Astrocyte of the cerebellum (primary cell): ENCODE results near the gene SYNE2.
"Not testable (repeated sequence)": the region's sequence is repeated elsewhere in the genome, so short reads cannot be mapped to it uniquely, and the experiment has no call there.

Experiments
- DNase-seq: peaks from one replicate; pipeline ENCODE4 v3.0.0-alpha.2; 2011; ENCODE audit warnings: low read depth
- H3K4me3 ChIP-seq: 2 replicates; pipeline ENCODE4 v1.5.1; 2011; ENCODE audit warnings: mild to moderate bottlenecking, low read depth, low read length, moderate library complexity
- in situ Hi-C: cut with HindIII; loops from 2 replicates; pipeline ENCODE4 v1.10.0; 2017; ENCODE audit warnings: low sequenced_read_pairs
- TF ChIP-seq, protein P1 (sequence below): IDR thresholded peaks from 2 replicates; pipeline ENCODE4 v1.5.1; 2012; ENCODE audit warnings: low read length, low read depth, moderate library complexity, mild to moderate bottlenecking; ENCODE audit errors: missing control alignments

The SYNE2 gene, protein sequence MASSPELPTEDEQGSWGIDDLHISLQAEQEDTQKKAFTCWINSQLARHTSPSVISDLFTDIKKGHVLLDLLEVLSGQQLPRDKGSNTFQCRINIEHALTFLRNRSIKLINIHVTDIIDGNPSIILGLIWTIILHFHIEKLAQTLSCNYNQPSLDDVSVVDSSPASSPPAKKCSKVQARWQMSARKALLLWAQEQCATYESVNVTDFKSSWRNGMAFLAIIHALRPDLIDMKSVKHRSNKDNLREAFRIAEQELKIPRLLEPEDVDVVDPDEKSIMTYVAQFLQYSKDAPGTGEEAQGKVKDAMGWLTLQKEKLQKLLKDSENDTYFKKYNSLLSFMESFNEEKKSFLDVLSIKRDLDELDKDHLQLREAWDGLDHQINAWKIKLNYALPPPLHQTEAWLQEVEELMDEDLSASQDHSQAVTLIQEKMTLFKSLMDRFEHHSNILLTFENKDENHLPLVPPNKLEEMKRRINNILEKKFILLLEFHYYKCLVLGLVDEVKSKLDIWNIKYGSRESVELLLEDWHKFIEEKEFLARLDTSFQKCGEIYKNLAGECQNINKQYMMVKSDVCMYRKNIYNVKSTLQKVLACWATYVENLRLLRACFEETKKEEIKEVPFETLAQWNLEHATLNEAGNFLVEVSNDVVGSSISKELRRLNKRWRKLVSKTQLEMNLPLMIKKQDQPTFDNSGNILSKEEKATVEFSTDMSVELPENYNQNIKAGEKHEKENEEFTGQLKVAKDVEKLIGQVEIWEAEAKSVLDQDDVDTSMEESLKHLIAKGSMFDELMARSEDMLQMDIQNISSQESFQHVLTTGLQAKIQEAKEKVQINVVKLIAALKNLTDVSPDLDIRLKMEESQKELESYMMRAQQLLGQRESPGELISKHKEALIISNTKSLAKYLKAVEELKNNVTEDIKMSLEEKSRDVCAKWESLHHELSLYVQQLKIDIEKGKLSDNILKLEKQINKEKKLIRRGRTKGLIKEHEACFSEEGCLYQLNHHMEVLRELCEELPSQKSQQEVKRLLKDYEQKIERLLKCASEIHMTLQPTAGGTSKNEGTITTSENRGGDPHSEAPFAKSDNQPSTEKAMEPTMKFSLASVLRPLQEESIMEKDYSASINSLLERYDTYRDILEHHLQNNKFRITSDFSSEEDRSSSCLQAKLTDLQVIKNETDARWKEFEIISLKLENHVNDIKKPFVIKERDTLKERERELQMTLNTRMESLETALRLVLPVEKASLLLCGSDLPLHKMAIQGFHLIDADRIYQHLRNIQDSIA (N-terminal part only)

DNA sequence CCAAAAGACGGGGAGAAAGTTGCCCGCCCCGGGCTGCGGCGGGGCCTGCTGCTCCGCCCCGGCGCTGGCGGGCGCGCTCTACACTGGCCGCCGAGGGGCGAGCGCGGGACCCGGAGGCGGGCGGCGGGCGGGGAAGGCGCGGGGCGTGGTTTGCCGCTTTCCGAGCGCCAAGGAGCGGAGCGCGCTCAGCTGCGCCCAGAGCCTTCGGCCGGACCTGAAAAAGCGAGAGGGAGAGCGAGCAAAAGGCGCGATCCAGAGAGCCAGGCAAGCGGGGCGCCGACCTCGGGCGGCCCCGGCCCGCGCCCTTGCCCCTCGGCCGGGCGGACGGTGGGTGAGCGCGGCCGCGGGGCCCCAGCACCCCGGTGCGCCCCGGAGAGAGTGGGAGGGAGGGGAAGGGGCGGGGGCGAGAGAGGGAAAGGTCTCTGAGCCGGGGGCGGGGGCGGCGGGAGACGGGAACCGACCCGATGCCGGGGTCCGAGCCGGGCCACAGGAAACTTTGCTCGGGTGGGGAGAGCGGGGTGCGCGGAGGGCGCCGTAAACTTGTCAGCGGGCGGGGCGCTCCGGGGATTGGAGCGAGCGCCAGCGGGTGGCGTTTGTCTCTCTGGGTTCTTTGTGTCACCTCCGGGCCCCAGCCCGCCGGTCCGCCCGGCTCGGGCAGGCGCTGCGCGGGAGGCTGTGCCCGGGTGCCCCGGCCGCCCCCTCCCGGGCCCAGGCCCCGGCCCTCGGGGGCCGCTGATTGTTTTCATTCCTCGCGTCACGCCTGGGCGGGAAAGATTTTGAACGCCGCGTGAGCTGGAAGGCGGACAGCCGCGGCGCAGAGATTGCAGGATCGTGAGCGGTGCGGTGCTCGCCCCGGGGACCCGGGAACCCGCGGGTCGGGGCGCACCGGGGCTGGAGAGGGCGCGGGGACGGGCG is at the start of gene SYNE2:
Gene SYNE2 (plus strand): TSS at position 188 of the 915 bp plus-strand sequence. CDS start 56,145 bp downstream, outside the sequence.
- TF ChIP-seq, protein P1, sequence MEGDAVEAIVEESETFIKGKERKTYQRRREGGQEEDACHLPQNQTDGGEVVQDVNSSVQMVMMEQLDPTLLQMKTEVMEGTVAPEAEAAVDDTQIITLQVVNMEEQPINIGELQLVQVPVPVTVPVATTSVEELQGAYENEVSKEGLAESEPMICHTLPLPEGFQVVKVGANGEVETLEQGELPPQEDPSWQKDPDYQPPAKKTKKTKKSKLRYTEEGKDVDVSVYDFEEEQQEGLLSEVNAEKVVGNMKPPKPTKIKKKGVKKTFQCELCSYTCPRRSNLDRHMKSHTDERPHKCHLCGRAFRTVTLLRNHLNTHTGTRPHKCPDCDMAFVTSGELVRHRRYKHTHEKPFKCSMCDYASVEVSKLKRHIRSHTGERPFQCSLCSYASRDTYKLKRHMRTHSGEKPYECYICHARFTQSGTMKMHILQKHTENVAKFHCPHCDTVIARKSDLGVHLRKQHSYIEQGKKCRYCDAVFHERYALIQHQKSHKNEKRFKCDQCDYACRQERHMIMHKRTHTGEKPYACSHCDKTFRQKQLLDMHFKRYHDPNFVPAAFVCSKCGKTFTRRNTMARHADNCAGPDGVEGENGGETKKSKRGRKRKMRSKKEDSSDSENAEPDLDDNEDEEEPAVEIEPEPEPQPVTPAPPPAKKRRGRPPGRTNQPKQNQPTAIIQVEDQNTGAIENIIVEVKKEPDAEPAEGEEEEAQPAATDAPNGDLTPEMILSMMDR: no peak
- in situ Hi-C loops: no loop called here
- DNase-seq: peak; percentile 53
- peak within 1 kb of the TSS; percentile 60 for H3K4me3 ChIP-seq

DNA sequence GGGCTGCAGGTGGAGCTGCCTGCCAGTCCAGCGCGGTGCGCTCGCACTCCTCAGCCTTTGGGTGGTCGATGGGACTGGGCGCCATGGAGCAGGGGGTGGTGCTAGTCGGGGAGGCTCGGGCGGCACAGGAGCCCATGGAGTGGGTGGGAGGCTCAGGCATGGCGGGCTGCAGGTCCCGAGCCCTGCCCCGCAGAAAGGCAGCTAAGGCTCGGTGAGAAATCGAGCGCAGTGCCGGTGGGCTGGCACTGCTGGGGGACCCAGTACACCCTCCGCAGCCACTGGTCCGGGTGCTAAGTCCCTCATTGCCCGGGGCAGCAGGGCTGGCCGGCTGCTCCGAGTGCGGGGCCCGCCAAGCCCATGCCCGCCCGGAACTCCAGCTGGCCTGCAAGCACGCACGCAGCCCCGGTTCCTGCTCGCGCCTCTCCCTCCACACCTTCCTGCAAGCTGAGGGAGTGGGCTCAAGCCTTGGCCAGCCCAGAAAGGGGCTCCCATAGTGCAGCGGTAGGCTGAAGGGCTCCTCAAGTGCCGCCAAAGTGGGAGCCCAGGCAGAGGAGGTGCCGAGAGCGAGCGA is 49.5 kb upstream of the SYNE2 start:
- DNase-seq, H3K4me3 ChIP-seq: not testable (repeated sequence)
- in situ Hi-C loops: loop anchor here (25.0 kb wide), 1 partner anchor 484 kb away; the partner anchor contains the start of gene ESR2

DNA sequence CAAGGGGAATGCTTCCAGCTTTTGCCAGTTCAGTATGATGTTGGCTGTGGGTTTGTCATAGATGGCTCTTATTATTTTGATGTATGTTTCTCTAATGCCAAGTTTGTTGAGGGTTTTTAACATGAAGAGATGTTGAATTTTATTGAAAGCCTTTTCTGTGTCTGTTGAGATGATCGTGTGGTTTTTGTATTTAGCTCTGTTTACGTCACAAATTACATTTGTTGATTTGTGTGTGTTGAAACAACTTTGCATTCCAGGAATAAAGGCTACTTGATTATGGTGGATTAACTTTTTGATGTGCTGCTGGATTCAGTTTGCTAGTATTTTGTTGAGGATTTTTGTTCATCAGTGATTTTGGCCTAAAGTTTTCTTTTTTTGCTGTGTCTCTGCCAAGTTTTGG is 46.7 kb upstream of the SYNE2 start:
- not testable (repeated sequence) for H3K4me3 ChIP-seq, DNase-seq
- in situ Hi-C loops: loop anchor here (25.0 kb wide), 1 partner anchor 481 kb away; the partner anchor contains the start of gene ESR2

DNA sequence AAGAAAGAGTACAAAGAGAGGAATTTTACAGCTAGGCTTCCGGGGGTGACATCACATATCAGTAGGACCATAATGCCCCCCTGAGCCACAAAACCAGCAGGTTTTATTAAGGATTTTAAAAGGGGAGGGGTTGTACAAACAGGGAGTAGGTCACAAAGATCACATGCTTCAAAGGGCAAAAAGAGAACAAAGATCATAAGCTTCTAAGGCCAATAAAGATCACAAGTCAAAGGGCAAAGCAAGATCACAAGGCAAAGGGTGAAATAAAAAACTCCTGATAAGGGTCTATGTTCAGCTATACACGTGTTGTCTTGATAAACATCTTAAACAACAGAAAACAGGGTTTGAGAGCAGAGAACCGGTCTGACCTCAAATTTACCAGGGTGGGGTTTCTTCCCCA is 41.1 kb upstream of the SYNE2 start:
- not testable (repeated sequence) for DNase-seq, H3K4me3 ChIP-seq
- in situ Hi-C loops: loop anchor here (25.0 kb wide), 1 partner anchor 476 kb away; the partner anchor contains the start of gene ESR2

DNA sequence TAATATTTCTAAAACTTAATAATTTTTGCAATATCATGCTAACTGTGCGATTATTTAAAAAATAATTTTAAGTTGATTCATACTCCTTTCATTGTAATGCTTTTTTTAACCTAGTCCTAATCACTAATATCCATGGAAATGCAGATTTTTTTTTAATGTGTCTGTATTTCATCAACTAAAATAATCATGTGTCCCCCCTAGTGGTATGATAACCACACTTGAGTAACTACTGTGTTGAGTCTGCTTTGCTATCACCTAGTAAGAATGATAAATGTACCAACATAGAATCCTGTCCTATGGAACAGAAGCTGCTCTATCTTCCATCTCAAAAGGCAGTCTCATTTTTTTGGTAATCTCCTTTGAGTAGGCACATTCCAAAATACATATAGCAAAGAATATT is 19.1 kb upstream of the SYNE2 start:
- no peak overlapping the region for H3K4me3 ChIP-seq
- no peak for DNase-seq
- in situ Hi-C loops: no loop called here
- TF ChIP-seq, protein P1: no peak

DNA sequence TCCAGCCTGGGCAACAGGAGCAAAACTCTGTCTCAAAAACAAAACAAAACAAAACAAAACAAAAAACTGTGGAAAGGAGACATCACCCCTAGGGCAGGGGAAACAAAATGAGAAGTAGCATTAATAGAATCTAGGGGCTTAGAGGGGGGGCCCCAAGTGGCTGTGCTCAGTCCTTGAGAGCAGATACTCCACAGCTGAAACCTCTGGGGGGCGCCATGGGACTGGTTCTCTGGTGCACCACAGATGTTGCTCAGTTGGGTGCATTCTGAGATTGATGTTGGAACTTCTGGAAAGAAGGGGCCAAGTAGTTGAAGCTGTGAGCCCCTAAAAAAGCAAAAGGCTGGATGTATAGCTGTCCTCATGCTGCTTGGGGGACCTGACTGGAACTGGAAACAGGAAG is 11.8 kb upstream of the SYNE2 start:
- in situ Hi-C loops: no loop called here
- TF ChIP-seq, protein P1: no peak
- DNase-seq: no peak
- H3K4me3 ChIP-seq: no peak overlapping the region

DNA sequence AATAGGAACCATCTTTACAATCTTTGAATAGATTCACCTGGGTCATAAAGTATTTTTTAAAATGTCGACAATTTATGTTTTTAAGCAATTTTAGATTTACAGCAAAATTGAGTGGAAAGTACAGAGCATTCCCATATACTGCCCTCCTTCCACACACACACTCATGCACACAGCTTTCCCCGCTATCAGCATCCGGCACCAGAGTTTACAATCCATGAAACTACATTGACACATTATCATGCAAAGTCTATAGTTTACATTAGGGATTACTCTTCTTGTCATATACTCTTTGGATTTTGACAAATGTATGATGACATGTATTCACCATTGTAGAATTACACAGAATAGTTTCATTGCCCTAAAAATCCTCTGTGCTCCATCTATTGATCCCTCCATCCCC is 9.0 kb upstream of the SYNE2 start:
- TF ChIP-seq, protein P1: no peak
- H3K4me3 ChIP-seq: no peak overlapping the region
- in situ Hi-C loops: no loop called here
- DNase-seq: no peak
